Dedifferentiated amniotic fluid mesenchymal stem cell (primary cell): ENCODE results near the gene PDE6G.

ENCODE experiments used
- DNase-seq: peaks from one replicate; pipeline ENCODE4 v3.0.0-alpha.2; 2016; ENCODE audit errors: extremely low spot score

Gene PDE6G

GRCh38 chr17:81656118-81656743 lies at the start of gene PDE6G:
Gene PDE6G (minus strand): TSS chr17:81656542. CDS start chr17:81653305, 3,237 bp downstream.
- no peak for DNase-seq

- DNase-seq: no peak
Measured at GRCh38 chr17:81705518-81706231, 49.3 kb upstream of the PDE6G start.

- DNase-seq: no peak
Measured at GRCh38 chr17:81703747-81704654, 47.7 kb upstream of the PDE6G start.

- DNase-seq: peak; percentile 92
Measured at GRCh38 chr17:81702934-81703746, 46.8 kb upstream of the PDE6G start, which contains the start of gene MRPL12. Gene MRPL12 (plus strand): TSS chr17:81703367. CDS start chr17:81703502, 135 bp downstream.

- DNase-seq: no peak
Measured at GRCh38 chr17:81701288-81702071, 45.1 kb upstream of the PDE6G start.

GRCh38 chr17:81700353-81701287 lies 44.3 kb upstream of the PDE6G start:
- DNase-seq: no peak

- DNase-seq: no peak
Measured at GRCh38 chr17:81697261-81698044, 41.1 kb upstream of the PDE6G start.

- DNase-seq: no peak
Measured at GRCh38 chr17:81696218-81696941, 40.0 kb upstream of the PDE6G start.

GRCh38 chr17:81695801-81696200 lies 39.5 kb upstream of the PDE6G start:
- no peak for DNase-seq

- DNase-seq: no peak
Measured at GRCh38 chr17:81695211-81695610, 38.9 kb upstream of the PDE6G start.

- no peak for DNase-seq
Measured at GRCh38 chr17:81694810-81695209, 38.5 kb upstream of the PDE6G start.

GRCh38 chr17:81693509-81694210 lies 37.3 kb upstream of the PDE6G start:
- no peak for DNase-seq

GRCh38 chr17:81691608-81692007 lies 35.3 kb upstream of the PDE6G start:
- no peak for DNase-seq

- DNase-seq: no peak
Measured at GRCh38 chr17:81691196-81691595, 34.9 kb upstream of the PDE6G start.

- no peak for DNase-seq
Measured at GRCh38 chr17:81690549-81690948, 34.2 kb upstream of the PDE6G start.

GRCh38 chr17:81690066-81690465 lies 33.7 kb upstream of the PDE6G start:
- DNase-seq: no peak

GRCh38 chr17:81688616-81689015 lies 32.3 kb upstream of the PDE6G start:
- no peak for DNase-seq
